HG03457 (cell line): ENCODE data around the gene RAD54L.
"Not testable (repeated sequence)": the region's sequence is repeated elsewhere in the genome, so short reads cannot be mapped to it uniquely, and the experiment has no call there.

ENCODE experiments used
- ATAC-seq: cut with Tn5 transposase; IDR thresholded peaks from one replicate; pipeline ENCODE4 v1.9.1; 2021; ENCODE audit warnings: moderate number of reproducible peaks; ENCODE audit not compliant: unreplicated experiment

Gene RAD54L

GRCh38 chr1:46247436-46248121 is at the start of gene RAD54L:
RAD54L (plus strand) TSS chr1:46247763; CDS start chr1:46248406, 643 bp downstream.
- peak; percentile 85 for ATAC-seq

GRCh38 chr1:46197964-46198811 is 49.4 kb upstream of the RAD54L start, which contains the start of gene POMGNT1:
POMGNT1 (minus strand) TSS chr1:46198434; CDS start chr1:46197821, 613 bp downstream.
- peak; percentile 77 for ATAC-seq

- ATAC-seq: no peak
Observed at GRCh38 chr1:46199233-46199749, 48.3 kb upstream of the RAD54L start.

DNA sequence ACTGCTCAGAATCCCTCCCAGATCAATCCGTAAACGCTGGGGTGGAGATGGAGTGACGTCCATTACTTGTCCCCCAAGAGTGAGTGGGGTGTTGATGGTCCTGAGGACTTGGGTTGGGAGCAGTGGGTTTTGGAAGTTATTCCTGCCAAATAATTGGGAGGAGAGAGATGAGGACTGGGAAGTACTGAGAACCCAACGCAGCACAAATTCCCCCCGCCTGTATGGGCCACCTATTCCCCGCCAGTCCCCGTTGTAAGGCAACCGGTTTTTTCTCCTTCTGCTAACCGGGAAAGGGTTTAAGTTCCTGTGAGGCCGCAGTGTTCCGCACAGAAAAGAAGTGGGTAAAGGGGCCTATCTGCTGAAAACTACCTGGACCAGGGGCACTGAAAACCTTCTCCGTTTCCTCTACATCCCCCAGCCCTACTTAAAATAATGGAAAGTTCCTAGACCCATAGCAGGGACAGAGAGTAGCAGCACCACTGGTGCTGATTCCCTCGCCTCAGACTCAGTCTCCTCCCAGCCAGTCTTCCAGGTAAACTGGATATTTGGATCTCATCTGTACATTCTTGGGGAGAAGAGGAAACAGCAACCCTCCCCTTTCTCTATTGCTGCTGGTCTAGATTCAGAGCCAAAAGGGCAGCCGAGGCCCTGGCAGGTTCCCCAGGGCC is 43.7 kb upstream of the RAD54L start:
- ATAC-seq: no peak

DNA sequence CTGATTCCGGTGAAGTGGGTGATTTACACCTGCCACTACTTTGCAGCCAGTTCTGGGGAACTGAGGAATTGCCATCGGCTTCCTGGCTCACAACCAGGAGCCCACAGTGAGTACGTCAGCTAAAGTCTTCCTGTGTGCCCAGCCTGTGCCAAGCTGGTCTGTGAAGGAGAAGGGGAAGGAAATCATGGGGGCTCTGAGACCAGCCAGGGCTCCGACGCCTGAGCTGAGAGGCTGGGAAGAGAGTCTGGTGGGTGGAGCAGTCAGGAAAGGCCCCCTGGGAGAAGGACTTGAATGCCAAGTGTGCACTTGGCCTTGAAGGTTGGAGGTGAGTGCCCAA is 43.2 kb upstream of the RAD54L start:
- ATAC-seq: no peak

DNA sequence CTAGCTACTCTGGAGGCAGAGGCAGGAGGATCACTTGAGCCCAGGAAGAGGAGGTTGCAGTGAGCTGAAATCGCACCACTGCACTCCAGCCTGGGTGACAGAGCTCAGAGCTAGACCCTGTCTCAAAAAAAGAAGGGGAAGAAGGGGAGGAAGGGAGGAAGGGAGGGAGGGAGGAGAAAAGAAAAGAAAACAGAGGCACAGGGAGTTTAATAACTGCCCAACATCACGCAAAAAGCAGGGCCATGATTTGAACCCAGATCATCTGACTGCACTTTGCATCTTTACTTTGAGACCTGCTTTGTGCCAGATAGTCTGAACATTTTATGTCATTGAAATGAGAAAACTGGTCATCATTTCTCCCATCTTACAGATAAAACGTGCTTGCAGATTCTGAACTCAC is 42.4 kb upstream of the RAD54L start:
- no peak for ATAC-seq

- ATAC-seq: no peak
Observed at GRCh38 chr1:46205791-46206190, 41.8 kb upstream of the RAD54L start.

DNA sequence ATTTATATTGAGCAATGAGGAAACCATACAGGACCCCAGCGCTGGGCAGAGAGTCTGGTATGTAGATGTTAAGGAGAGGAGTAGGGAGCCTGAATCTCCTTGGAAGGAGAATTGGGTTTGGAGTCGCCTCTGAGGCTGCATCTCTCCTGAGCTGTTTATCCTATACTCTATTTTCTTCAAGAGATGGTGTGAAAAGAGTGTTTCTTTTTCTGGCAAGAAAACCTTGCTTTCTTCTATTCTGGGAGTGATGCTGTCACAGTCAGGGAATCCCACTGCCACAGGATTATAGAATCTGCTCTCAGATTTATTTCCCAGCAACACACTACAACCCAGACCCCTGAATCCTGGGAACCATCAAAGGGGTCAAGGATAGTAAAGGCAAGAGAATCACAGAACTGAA is 41.2 kb upstream of the RAD54L start:
- ATAC-seq: no peak

DNA sequence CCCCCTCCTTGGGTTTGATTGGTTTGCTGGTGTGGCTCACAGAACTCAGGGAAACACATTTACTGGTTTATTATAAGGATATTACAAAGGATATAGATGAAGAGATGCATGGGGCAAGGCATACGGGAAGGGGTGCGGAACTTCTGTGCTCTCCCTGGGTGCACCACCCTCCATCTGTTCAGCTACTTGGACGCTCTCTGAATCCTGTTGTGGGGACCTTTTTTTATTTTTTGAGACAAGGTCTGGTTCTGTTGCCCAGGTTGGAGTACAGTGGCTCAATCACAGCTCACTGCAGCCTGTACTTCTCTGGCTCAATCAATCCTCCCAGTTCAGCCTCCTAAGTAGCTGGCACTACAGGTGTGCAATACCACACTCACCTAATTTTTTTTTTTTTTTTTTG is 37.0 kb upstream of the RAD54L start:
- no peak for ATAC-seq

DNA sequence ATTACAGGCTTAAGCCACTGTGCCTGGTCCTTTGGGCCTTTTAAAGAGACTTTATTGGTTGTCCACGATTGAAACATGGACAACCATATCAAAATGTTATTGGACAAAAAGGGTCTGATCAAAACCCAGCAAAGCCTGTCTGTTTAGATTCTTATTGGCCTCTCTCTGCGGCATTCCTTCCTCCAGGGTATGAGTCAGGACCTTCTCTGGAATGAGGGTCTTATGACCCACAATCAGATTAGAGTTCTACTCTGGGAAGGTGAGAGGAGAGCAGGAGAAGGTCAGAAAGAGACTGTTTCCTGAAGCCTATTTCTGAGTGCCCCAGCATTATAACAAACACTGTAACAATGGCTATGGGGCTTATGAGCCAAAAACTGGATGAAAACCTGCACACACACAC is 36.5 kb upstream of the RAD54L start:
- ATAC-seq: no peak

DNA sequence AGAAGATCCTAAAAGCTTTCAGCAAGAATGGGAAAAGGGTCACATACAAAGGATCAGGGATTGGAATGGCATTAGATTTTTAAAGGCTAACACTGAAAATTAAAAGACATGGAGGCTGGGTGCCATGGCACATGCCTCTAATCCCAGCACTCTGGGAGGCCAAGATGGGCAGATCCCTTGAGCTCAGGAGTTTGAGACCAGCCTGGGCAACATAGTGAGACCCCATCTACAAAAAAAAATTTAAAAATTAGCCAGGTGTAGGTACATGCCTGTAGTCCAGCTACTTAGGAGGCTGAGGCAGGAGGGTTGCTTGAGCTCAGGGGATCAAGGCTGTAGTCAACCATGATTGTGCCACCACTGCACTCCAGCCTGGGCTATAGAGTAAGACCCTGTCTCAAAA is 32.1 kb upstream of the RAD54L start:
- no peak for ATAC-seq

DNA sequence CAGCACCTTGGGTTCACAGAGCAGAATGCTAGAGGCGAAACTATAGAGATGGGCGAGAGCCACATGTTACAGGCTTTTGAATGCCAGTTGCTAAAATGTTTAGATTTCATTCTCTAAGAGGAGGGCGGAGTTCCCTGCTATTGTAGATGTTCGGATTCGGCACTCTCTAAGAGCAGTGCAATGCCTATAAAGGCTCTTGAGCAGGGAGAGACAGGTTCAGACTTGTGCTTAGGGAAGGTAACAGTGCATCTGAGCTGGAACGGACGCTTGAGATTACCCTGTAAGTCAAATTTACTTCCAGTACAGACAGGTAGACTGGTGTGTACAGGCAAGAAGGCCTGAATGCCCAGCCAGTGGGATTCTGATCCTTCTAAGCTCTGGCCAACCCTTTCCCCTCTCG is 29.1 kb upstream of the RAD54L start:
- no peak for ATAC-seq

DNA sequence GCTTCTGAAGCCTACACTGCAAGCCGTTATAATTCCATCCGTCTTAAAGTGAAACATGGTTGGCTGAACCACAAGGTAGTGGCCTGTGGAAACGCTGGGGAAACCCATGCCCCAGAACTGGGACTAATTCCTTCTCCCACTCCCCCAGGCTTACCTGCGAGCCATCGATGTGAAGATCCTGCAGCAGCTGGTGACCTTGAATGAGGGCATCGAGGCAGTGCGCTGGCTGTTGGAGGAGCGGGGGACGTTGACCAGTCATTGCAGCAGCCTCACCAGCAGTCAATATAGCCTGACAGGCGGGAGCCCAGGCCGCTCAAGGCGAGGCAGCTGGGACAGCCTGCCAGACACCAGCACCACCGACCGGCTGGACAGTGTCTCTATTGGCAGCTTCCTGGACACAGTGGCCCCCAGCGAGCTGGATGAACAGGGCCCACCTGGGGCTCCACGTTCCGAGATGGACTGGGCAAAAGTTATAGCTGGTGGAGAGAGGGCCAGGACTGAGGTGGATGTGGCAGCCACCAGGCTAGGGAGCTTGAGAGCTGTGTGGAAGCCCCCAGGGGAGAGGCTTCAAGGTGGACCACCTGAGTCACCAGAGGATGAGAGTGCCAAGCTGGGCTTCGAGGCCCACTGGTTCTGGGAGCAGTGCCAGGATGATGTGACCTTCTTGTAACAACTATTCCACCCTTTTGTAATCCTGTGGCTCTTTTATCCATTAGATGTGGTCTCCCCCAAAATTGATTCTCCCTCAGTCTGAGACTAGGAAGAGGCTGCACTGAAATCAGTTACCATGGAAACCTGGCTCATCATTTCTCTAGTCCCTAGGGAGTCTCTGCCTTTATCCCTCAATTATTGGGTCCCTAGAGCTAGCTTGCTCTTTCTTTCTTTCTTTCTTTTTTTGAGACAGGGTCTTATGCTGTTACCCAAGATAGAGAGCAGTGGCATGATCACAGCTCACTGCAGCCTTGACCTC is 27.7 kb upstream of the RAD54L start:
- ATAC-seq: no peak

DNA sequence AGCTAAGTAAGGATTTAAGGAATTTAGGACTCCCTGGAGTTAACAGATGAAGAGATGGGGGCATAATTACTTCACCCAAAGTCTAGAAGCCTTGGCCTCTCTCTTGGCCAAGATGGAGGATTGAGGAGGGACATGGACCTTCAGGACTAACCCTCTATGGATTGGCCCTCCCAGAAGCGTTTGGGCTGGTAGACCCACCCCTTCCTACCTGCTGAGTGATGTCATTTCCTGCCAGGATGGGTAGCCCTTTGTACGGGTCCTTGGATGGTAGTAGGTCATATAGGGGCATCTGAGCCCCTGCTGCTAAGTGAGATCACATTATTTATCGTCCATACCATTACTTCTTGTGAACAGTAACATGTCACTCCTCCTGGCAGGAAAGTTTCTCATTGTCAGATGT is 26.8 kb upstream of the RAD54L start:
- ATAC-seq: no peak

GRCh38 chr1:46221749-46222148 is 25.8 kb upstream of the RAD54L start:
- ATAC-seq: no peak

GRCh38 chr1:46223055-46223454 is 24.5 kb upstream of the RAD54L start:
- ATAC-seq: not testable (repeated sequence)

GRCh38 chr1:46223472-46223943 is 24.1 kb upstream of the RAD54L start:
- ATAC-seq: no peak

DNA sequence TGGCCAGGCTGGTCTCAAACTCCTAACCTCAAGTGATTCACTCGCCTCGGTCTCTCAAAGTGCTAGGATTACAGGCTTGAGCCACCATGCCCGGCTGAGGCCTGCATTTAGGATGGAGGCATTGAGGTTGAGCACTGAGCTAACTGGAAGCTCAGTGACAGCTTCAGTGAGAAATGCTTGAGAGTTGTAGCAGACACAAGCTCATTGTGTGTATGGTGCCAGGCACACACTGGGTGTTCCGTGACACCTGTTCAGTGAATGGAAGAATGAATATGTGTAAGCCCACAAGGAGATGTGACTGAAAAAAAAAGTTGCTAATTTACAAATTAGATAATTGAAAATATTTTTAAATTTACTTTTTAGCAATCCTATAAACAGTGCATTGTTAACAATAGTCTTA is 22.6 kb upstream of the RAD54L start:
- no peak for ATAC-seq

DNA sequence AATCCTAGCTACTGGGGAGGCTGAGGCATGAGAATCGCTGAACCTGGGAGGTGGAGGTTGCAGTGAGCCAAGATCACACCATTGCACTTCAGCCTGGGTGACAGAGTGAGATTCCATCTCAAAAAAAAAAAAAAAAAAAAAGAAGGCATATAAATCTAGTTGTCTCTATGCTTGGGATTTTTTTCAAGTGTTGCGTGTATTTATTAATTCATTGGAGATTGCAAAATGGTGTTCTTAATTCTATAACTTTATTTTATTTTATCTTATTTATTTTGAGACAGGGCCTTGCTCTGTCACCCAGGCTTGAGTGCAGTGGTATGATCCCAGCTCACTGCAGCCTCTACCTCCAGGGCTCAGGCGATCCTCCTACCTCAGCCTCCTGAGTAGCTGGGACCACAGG is 16.3 kb upstream of the RAD54L start:
- ATAC-seq: not testable (repeated sequence)

- ATAC-seq: no peak
Observed at GRCh38 chr1:46236882-46237281, 10.7 kb upstream of the RAD54L start.
